Cardiac septum (tissue), 1 donor: ENCODE results near the gene CLDN4. TPM values are rescaled to one million over a fixed set of nuclear protein-coding genes. Genes with fewer than 3 reads are reported as not detected.

Experiments used
- total RNA-seq: library from RNA; stranded (reverse); fragmentation: NEBNext Ultra II Directional; extraction: Animal tissue kit (Norgen Biotek cat#: 25700); gene quantifications from one replicate; pipeline ENCODE4 v1.2.1, GENCODE V29; 2021
- donor health status: DM: no; HTN: no; CAD: no.

CLDN4 gene
- total RNA-seq, 1 donor from 2014 or later = not detected

Other genes starting within 250 kb of the CLDN4 start
- 0.65 TPM for gene MLXIPL, start 206.5 kb upstream of the CLDN4 start, total RNA-seq
- gene VPS37D, start 163.2 kb upstream of the CLDN4 start, total RNA-seq = 2.4 TPM
- gene DNAJC30, start 147.5 kb upstream of the CLDN4 start, total RNA-seq = 16.4 TPM
- 59.1 TPM for gene BUD23, start 147.4 kb upstream of the CLDN4 start, total RNA-seq
- 3.3 TPM for gene STX1A, start 111.3 kb upstream of the CLDN4 start, total RNA-seq
- 31.6 TPM for gene ABHD11, start 92.2 kb upstream of the CLDN4 start, total RNA-seq
- gene CLDN3, start 60.7 kb upstream of the CLDN4 start, total RNA-seq = not detected
- gene METTL27, start 11.5 kb downstream of the CLDN4 start, total RNA-seq = 0.35 TPM
- not detected for gene TMEM270, start 30.2 kb downstream of the CLDN4 start, total RNA-seq
- 41.2 TPM for gene ELN, start 197.2 kb downstream of the CLDN4 start, total RNA-seq